Measurements from ENCODE around the gene TMEM95.

DNA sequence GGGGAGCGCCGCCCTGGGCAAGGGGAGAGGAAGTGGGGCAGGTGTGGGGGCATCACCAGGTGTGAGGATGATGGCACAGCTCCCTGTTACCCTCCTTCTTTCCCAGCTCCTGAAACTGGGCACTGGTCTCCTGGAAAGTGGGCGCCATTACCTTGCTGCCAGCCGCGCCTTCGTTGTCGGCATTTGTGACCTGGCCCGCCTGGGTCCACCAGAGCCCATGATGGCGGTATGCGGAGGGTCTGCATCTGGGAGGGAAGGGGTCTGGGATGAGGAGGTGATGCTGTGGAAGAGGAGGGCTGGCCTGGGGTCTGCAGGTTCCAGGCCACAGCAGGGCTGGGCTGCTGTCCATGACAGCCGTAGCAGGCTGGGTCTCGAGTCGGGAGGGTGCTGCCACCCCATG lies 13.1 kb upstream of the TMEM95 start:
- TF ChIP-seq, protein P1, sequence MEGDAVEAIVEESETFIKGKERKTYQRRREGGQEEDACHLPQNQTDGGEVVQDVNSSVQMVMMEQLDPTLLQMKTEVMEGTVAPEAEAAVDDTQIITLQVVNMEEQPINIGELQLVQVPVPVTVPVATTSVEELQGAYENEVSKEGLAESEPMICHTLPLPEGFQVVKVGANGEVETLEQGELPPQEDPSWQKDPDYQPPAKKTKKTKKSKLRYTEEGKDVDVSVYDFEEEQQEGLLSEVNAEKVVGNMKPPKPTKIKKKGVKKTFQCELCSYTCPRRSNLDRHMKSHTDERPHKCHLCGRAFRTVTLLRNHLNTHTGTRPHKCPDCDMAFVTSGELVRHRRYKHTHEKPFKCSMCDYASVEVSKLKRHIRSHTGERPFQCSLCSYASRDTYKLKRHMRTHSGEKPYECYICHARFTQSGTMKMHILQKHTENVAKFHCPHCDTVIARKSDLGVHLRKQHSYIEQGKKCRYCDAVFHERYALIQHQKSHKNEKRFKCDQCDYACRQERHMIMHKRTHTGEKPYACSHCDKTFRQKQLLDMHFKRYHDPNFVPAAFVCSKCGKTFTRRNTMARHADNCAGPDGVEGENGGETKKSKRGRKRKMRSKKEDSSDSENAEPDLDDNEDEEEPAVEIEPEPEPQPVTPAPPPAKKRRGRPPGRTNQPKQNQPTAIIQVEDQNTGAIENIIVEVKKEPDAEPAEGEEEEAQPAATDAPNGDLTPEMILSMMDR (optimal IDR thresholded peaks at IDR 0.05 in 1 of 3, IDR thresholded peaks at IDR 0.05 in 1 of 3, conservative IDR thresholded peaks at IDR 0.05 in 1 of 3; ENCODE audit: extremely low read depth in 1 of 3, insufficient read depth in 2 of 3, low read length in 3 of 3): no peak
- TF ChIP-seq EZH2 (IDR thresholded peaks at IDR 0.05; ENCODE audit: low read length): no peak

Data from keratinocyte (primary cell).